Vagina (tissue), 2 donors: Measurements from ENCODE around the gene GHR. TPM values are rescaled to one million over a fixed set of nuclear protein-coding genes. Genes with fewer than 3 reads are reported as not detected.

Experiments used
- DNase-seq, 2 donors: peaks; one replicate each; pipeline ENCODE4 v3.0.0-alpha.2; 2017; ENCODE audit errors: extremely low spot score in 2 of 2
- H3K27ac ChIP-seq: fragments of 200-600 bp; sonication (generic); one replicate; pipeline ENCODE4 v1.5.1; 2019
- H3K27me3 ChIP-seq: fragments of 200-600 bp; sonication (generic); one replicate; pipeline ENCODE4 v1.5.1; 2019
- H3K36me3 ChIP-seq, 2 donors: fragments of 200-600 bp; sonication (generic); one replicate each; pipeline ENCODE4 v1.5.1; 2017 to 2019
- H3K4me1 ChIP-seq: fragments of 200-600 bp; sonication (generic); one replicate; pipeline ENCODE4 v1.5.1; 2019
- H3K4me3 ChIP-seq, 2 donors: fragments of 200-600 bp; sonication (generic); 1 replicate in 1 of 2; 2 replicates in 1 of 2; pipeline ENCODE4 v1.5.1; 2016 to 2019
- H3K9me3 ChIP-seq: fragments of 200-600 bp; sonication (generic); one replicate; pipeline ENCODE4 v1.5.1; 2019
- CTCF ChIP-seq, 3 experiments: fragments of 450-650 bp in 2 of 3; fragments of 200-600 bp in 1 of 3; sonication (generic) in 1 of 3; IDR thresholded peaks; one replicate each; pipeline ENCODE4 v1.5.1; 2017 to 2019; ENCODE audit warnings: antibody characterized with exemption in 3 of 3, mild to moderate bottlenecking in 2 of 3, moderate library complexity in 2 of 3
- POLR2A ChIP-seq, 2 donors: fragments of 450-650 bp; IDR thresholded peaks; one replicate each; pipeline ENCODE4 v1.6.1; 2017; ENCODE audit warnings: antibody characterized with exemption in 2 of 2, mild to moderate bottlenecking in 2 of 2, moderate library complexity in 2 of 2
- POLR2AphosphoS5 ChIP-seq, 2 donors: sonication (generic); formaldehyde crosslinking; IDR thresholded peaks; one replicate each; pipeline ENCODE4 v1.9.0; 2017; ENCODE audit warnings: antibody characterized with exemption in 2 of 2, mild to moderate bottlenecking in 2 of 2, low read depth in 1 of 2; ENCODE audit not compliant: insufficient read depth in 1 of 2
- intact Hi-C: fragments of 100-400 bp; cut with DNase I; formaldehyde crosslinking; loops from one replicate; pipeline ENCODE4 v1.15.1; 2023
- total RNA-seq: library from RNA; depleted of rRNA; stranded (reverse); fragments of >200 nt; gene quantifications from one replicate; pipeline ENCODE4 v1.2.3, GENCODE V29; 2016

The GHR gene
- total RNA-seq, 1 donor from 2014 or later: 16.7 TPM

GRCh38 chr5:42638972-42639371 lies 215.7 kb downstream of the GHR start:
- H3K9me3 ChIP-seq: no peaks in the 10 kb centered on the region

GRCh38 chr5:42640835-42641234 lies 217.6 kb downstream of the GHR start:
- Histone ChIP-seq H3K27me3 (no peaks in the 10 kb centered on the region), H3K9me3 (no peaks in the 10 kb centered on the region), H3K36me3 (no peaks in the 10 kb centered on the region), H3K27ac (no peak overlapping the region), H3K4me3 (no peak overlapping the region), H3K4me1 (no peaks in the 10 kb centered on the region)
- no peak for DNase-seq
- TF ChIP-seq CTCF (IDR thresholded peaks at IDR 0.05) (no peak), POLR2A (IDR thresholded peaks at IDR 0.05) (no peak), POLR2AphosphoS5 (IDR thresholded peaks at IDR 0.05; ENCODE audit: insufficient read depth in 1 of 2, low read depth in 1 of 2) (no peak)
- intact Hi-C loops: no loop called here

More at GRCh38 chr5:42638972-42639371, 215.7 kb downstream of the GHR start:
- no peak overlapping the region for H3K4me3 ChIP-seq
- no peaks in the 10 kb centered on the region for H3K4me1 ChIP-seq
- DNase-seq: no peak
- H3K27ac ChIP-seq: no peak overlapping the region
- intact Hi-C loops: no loop called here
- no peaks in the 10 kb centered on the region for H3K36me3 ChIP-seq
- H3K27me3 ChIP-seq: no peaks in the 10 kb centered on the region
- TF ChIP-seq CTCF (IDR thresholded peaks at IDR 0.05) (no peak), POLR2A (IDR thresholded peaks at IDR 0.05) (no peak), POLR2AphosphoS5 (IDR thresholded peaks at IDR 0.05; ENCODE audit: insufficient read depth in 1 of 2, low read depth in 1 of 2) (no peak)

- Histone ChIP-seq H3K4me1 (no peaks in the 10 kb centered on the region), H3K9me3 (no peaks in the 10 kb centered on the region), H3K36me3 (no peaks in the 10 kb centered on the region), H3K4me3 (no peak overlapping the region), H3K27ac (no peak overlapping the region), H3K27me3 (no peaks in the 10 kb centered on the region)
- no peak for TF ChIP-seq POLR2A (IDR thresholded peaks at IDR 0.05)
- no peak for TF ChIP-seq POLR2AphosphoS5 (IDR thresholded peaks at IDR 0.05; ENCODE audit: insufficient read depth in 1 of 2, low read depth in 1 of 2)
- no peak for TF ChIP-seq CTCF (IDR thresholded peaks at IDR 0.05)
- intact Hi-C loops: no loop called here
- no peak for DNase-seq
Observed at GRCh38 chr5:42641336-42642005, 218.2 kb downstream of the GHR start.

- Histone ChIP-seq H3K27ac (no peak overlapping the region), H3K4me3 (no peak overlapping the region), H3K36me3 (no peaks in the 10 kb centered on the region), H3K27me3 (no peaks in the 10 kb centered on the region), H3K4me1 (no peaks in the 10 kb centered on the region), H3K9me3 (no peaks in the 10 kb centered on the region)
- intact Hi-C loops: no loop called here
- TF ChIP-seq POLR2A (IDR thresholded peaks at IDR 0.05) (no peak), POLR2AphosphoS5 (IDR thresholded peaks at IDR 0.05; ENCODE audit: insufficient read depth in 1 of 2, low read depth in 1 of 2) (no peak), CTCF (IDR thresholded peaks at IDR 0.05) (no peak)
- no peak for DNase-seq
Observed at GRCh38 chr5:42642006-42642405, 218.8 kb downstream of the GHR start.

GRCh38 chr5:42643360-42643759 lies 220.1 kb downstream of the GHR start:
- Histone ChIP-seq H3K4me3 (no peak overlapping the region), H3K9me3 (no peaks in the 10 kb centered on the region), H3K27me3 (no peaks in the 10 kb centered on the region), H3K27ac (no peak overlapping the region), H3K36me3 (no peaks in the 10 kb centered on the region), H3K4me1 (no peaks in the 10 kb centered on the region)
- DNase-seq: no peak
- TF ChIP-seq CTCF (IDR thresholded peaks at IDR 0.05): no peak
- TF ChIP-seq POLR2AphosphoS5 (IDR thresholded peaks at IDR 0.05; ENCODE audit: insufficient read depth in 1 of 2, low read depth in 1 of 2): no peak
- TF ChIP-seq POLR2A (IDR thresholded peaks at IDR 0.05): no peak
- intact Hi-C loops: no loop called here
